ENCODE results near the gene RAD51.
A peak's percentile ranks its signal among the peaks of the same experiment; 100 is the strongest.
"Not testable (repeated sequence)": the region's sequence is repeated elsewhere in the genome, so short reads cannot be mapped to it uniquely, and the experiment has no call there.

Gene RAD51
- long read RNA-seq, donor 1, partial matches to known transcripts = 0 of 9 reads
- long read RNA-seq, donor 1, other reads (novel, unspliced or antisense) = 8 of 9 reads
- long read RNA-seq, donor 2, partial matches to known transcripts = 0 of 2 reads
- long read RNA-seq, donor 2, other reads (novel, unspliced or antisense) = 0 of 2 reads
- long read RNA-seq, donor 3, partial matches to known transcripts = 0 of 1 reads
- long read RNA-seq, donor 3, other reads (novel, unspliced or antisense) = 0 of 1 reads
- long read RNA-seq, donor 4, transcript RAD51-201 (10 exons, 2,449 nt) = major isoform, 5 of 14 reads
- long read RNA-seq, donor 4, partial matches to known transcripts = 0 of 14 reads
- long read RNA-seq, donor 4, other reads (novel, unspliced or antisense) = 8 of 14 reads
- long read RNA-seq, donor 5, transcript RAD51-201 (10 exons, 2,449 nt) = major isoform, 7 of 21 reads
- long read RNA-seq, donor 5, partial matches to known transcripts = 0 of 21 reads
- long read RNA-seq, donor 5, other reads (novel, unspliced or antisense) = 14 of 21 reads
- long read RNA-seq, donor 6, partial matches to known transcripts = 0 of 2 reads
- long read RNA-seq, donor 6, other reads (novel, unspliced or antisense) = 0 of 2 reads
- long read RNA-seq, donor 7 = 0 reads
- long read RNA-seq, donor 8, partial matches to known transcripts = 0 of 1 reads
- long read RNA-seq, donor 8, other reads (novel, unspliced or antisense) = 0 of 1 reads

- peak; percentile 87 for DNase-seq
Measured at GRCh38 chr15:40694688-40695468, at the start of gene RAD51. Gene RAD51 (plus strand): TSS chr15:40695174. CDS start chr15:40698759, 3,585 bp downstream.

GRCh38 chr15:40647523-40647922 lies 47.5 kb upstream of the RAD51 start:
- no peak for DNase-seq

GRCh38 chr15:40650479-40650878 lies 44.5 kb upstream of the RAD51 start:
- no peak for DNase-seq

GRCh38 chr15:40660686-40661085 lies 34.3 kb upstream of the RAD51 start:
- DNase-seq = no peak

GRCh38 chr15:40664909-40665308 lies 30.1 kb upstream of the RAD51 start:
- no peak for DNase-seq

- not testable (repeated sequence) for DNase-seq
Measured at GRCh38 chr15:40676290-40676689, 18.7 kb upstream of the RAD51 start.

GRCh38 chr15:40676906-40677305 lies 18.1 kb upstream of the RAD51 start:
- DNase-seq = not testable (repeated sequence)

- no peak for DNase-seq
Measured at GRCh38 chr15:40680151-40680550, 14.8 kb upstream of the RAD51 start.

GRCh38 chr15:40680959-40681358 lies 14.0 kb upstream of the RAD51 start:
- not testable (repeated sequence) for DNase-seq

- DNase-seq = no peak
Measured at GRCh38 chr15:40684381-40684780, 10.6 kb upstream of the RAD51 start.

GRCh38 chr15:40685376-40685775 lies 9.6 kb upstream of the RAD51 start:
- no peak for DNase-seq

- no peak for DNase-seq
Measured at GRCh38 chr15:40688932-40689799, 5.8 kb upstream of the RAD51 start.

GRCh38 chr15:40691737-40692136 lies 3.2 kb upstream of the RAD51 start:
- no peak for DNase-seq

- peak; percentile 28 for DNase-seq
Measured at GRCh38 chr15:40693904-40694687, 878 bp upstream of the RAD51 start.

- DNase-seq = no peak
Measured at GRCh38 chr15:40695469-40695890, 506 bp downstream of the RAD51 start.

- no peak for DNase-seq
Measured at GRCh38 chr15:40696228-40696627, 1.3 kb downstream of the RAD51 start.

GRCh38 chr15:40697916-40698315 lies 2.9 kb downstream of the RAD51 start:
- no peak for DNase-seq

- no peak for DNase-seq
Measured at GRCh38 chr15:40702077-40702476, 7.1 kb downstream of the RAD51 start.

GRCh38 chr15:40706121-40706520 lies 11.1 kb downstream of the RAD51 start:
- no peak for DNase-seq

GRCh38 chr15:40714144-40714543 lies 19.2 kb downstream of the RAD51 start:
- DNase-seq = no peak

- no peak for DNase-seq
Measured at GRCh38 chr15:40716165-40716564, 21.2 kb downstream of the RAD51 start.

Data from right kidney (tissue), 9 donors.